Rectal smooth muscle tissue (tissue), 1 donor: ENCODE measurements around the gene ANKRD9.

Source experiments
- H3K27ac ChIP-seq: one replicate; pipeline ENCODE4 v1.7.0; 2013; ENCODE audit warnings: low read depth, low read length, inconsistent platforms
- H3K27me3 ChIP-seq: one replicate; pipeline ENCODE4 v1.7.0; 2013; ENCODE audit warnings: low read length; ENCODE audit not compliant: control insufficient read depth, insufficient read depth
- H3K36me3 ChIP-seq: one replicate; pipeline ENCODE4 v1.7.0; 2013; ENCODE audit warnings: low read length; ENCODE audit not compliant: control insufficient read depth, insufficient read depth
- H3K4me1 ChIP-seq: one replicate; pipeline ENCODE4 v1.7.0; 2013; ENCODE audit warnings: low read length; ENCODE audit not compliant: control insufficient read depth, insufficient read depth
- H3K4me3 ChIP-seq: one replicate; pipeline ENCODE4 v1.7.0; 2013; ENCODE audit warnings: low read length
- H3K9ac ChIP-seq: one replicate; pipeline ENCODE4 v1.7.0; 2013; ENCODE audit warnings: low read length

Gene ANKRD9

GRCh38 chr14:102485693-102486512 is 23.7 kb downstream of the ANKRD9 start:
- H3K9ac ChIP-seq: no peak overlapping the region
- no peaks in the 10 kb centered on the region for H3K4me1 ChIP-seq
- no peaks in the 10 kb centered on the region for H3K36me3 ChIP-seq
- H3K27ac ChIP-seq: no peak overlapping the region
- no peaks in the 10 kb centered on the region for H3K27me3 ChIP-seq
- H3K4me3 ChIP-seq: no peak overlapping the region

- no peak overlapping the region for H3K4me3 ChIP-seq
- no peaks in the 10 kb centered on the region for H3K27me3 ChIP-seq
- H3K9ac ChIP-seq: no peak overlapping the region
- H3K36me3 ChIP-seq: no peaks in the 10 kb centered on the region
- H3K27ac ChIP-seq: no peak overlapping the region
- H3K4me1 ChIP-seq: no peaks in the 10 kb centered on the region
Observed at GRCh38 chr14:102484316-102484715, 25.3 kb downstream of the ANKRD9 start.

GRCh38 chr14:102481791-102482238 is 27.8 kb downstream of the ANKRD9 start:
- Histone ChIP-seq H3K27ac (no peak overlapping the region), H3K9ac (no peak overlapping the region), H3K4me1 (no peaks in the 10 kb centered on the region), H3K27me3 (no peaks in the 10 kb centered on the region), H3K36me3 (no peaks in the 10 kb centered on the region), H3K4me3 (no peak overlapping the region)

GRCh38 chr14:102481371-102481770 is 28.2 kb downstream of the ANKRD9 start:
- Histone ChIP-seq H3K27ac (no peak overlapping the region), H3K27me3 (no peaks in the 10 kb centered on the region), H3K4me3 (no peak overlapping the region), H3K36me3 (no peaks in the 10 kb centered on the region), H3K4me1 (no peaks in the 10 kb centered on the region), H3K9ac (no peak overlapping the region)

- Histone ChIP-seq H3K4me3 (peak overlapping the region; percentile 45), H3K36me3 (no peaks in the 10 kb centered on the region), H3K9ac (no peak overlapping the region), H3K27ac (peak overlapping the region; percentile 22), H3K4me1 (peaks cover 2% of the 10 kb centered on the region), H3K27me3 (no peaks in the 10 kb centered on the region)
Observed at GRCh38 chr14:102479777-102480176, 29.8 kb downstream of the ANKRD9 start.

- Histone ChIP-seq H3K4me1 (peaks cover 2% of the 10 kb centered on the region), H3K27me3 (no peaks in the 10 kb centered on the region), H3K27ac (no peak overlapping the region), H3K9ac (no peak overlapping the region), H3K36me3 (no peaks in the 10 kb centered on the region), H3K4me3 (no peak overlapping the region)
Observed at GRCh38 chr14:102479107-102479506, 30.5 kb downstream of the ANKRD9 start.

GRCh38 chr14:102474934-102475333 is 34.6 kb downstream of the ANKRD9 start:
- H3K27ac ChIP-seq: peak overlapping the region; percentile 19
- H3K27me3 ChIP-seq: no peaks in the 10 kb centered on the region
- peaks cover 2% of the 10 kb centered on the region for H3K4me1 ChIP-seq
- no peaks in the 10 kb centered on the region for H3K36me3 ChIP-seq
- H3K4me3 ChIP-seq: no peak overlapping the region
- H3K9ac ChIP-seq: no peak overlapping the region

- Histone ChIP-seq H3K27me3 (no peaks in the 10 kb centered on the region), H3K36me3 (no peaks in the 10 kb centered on the region), H3K27ac (no peak overlapping the region), H3K4me3 (no peak overlapping the region), H3K9ac (no peak overlapping the region), H3K4me1 (peaks cover 2% of the 10 kb centered on the region)
Observed at GRCh38 chr14:102473559-102473958, 36.0 kb downstream of the ANKRD9 start.

GRCh38 chr14:102472791-102473150 is 36.8 kb downstream of the ANKRD9 start:
- H3K36me3 ChIP-seq: no peaks in the 10 kb centered on the region
- no peak overlapping the region for H3K9ac ChIP-seq
- H3K4me1 ChIP-seq: peaks cover 2% of the 10 kb centered on the region
- H3K4me3 ChIP-seq: no peak overlapping the region
- no peaks in the 10 kb centered on the region for H3K27me3 ChIP-seq
- H3K27ac ChIP-seq: no peak overlapping the region

GRCh38 chr14:102471921-102472790 is 37.4 kb downstream of the ANKRD9 start:
- Histone ChIP-seq H3K36me3 (no peaks in the 10 kb centered on the region), H3K4me1 (peaks cover 2% of the 10 kb centered on the region), H3K27me3 (no peaks in the 10 kb centered on the region), H3K9ac (no peak overlapping the region), H3K4me3 (no peak overlapping the region), H3K27ac (no peak overlapping the region)

- peaks cover 7% of the 10 kb centered on the region for H3K36me3 ChIP-seq
- H3K9ac ChIP-seq: no peak overlapping the region
- H3K27ac ChIP-seq: no peak overlapping the region
Observed at GRCh38 chr14:102469261-102469660, 40.3 kb downstream of the ANKRD9 start.

GRCh38 chr14:102464846-102465341 is 44.7 kb downstream of the ANKRD9 start:
- H3K9ac ChIP-seq: no peak overlapping the region
- H3K27me3 ChIP-seq: no peaks in the 10 kb centered on the region
- no peak overlapping the region for H3K27ac ChIP-seq
- peaks cover 7% of the 10 kb centered on the region for H3K36me3 ChIP-seq
- H3K4me3 ChIP-seq: no peak overlapping the region
- H3K4me1 ChIP-seq: no peaks in the 10 kb centered on the region

More at GRCh38 chr14:102469261-102469660, 40.3 kb downstream of the ANKRD9 start:
- no peak overlapping the region for H3K4me3 ChIP-seq
- no peaks in the 10 kb centered on the region for H3K4me1 ChIP-seq
- no peaks in the 10 kb centered on the region for H3K27me3 ChIP-seq
